T47D (cell line): ENCODE results near the gene SLC9A9.
A peak's percentile ranks its signal among the peaks of the same experiment; 100 is the strongest.

Experiments
- DNase-seq, 2 experiments: peaks; one replicate each; pipeline versions ENCODE4 v3.0.0 to v3.0.0-alpha.2; 2011 to 2012; ENCODE audit warnings: low read depth in 1 of 2, low spot score in 1 of 2
- JUND ChIP-seq: IDR thresholded peaks from 2 replicates; pipeline ENCODE4 v1.6.1; 2012; ENCODE audit warnings: low read depth
- in situ Hi-C: cut with HindIII; loops from 2 replicates; pipeline ENCODE4 v1.10.0; 2016; ENCODE audit warnings: low sequenced_read_pairs, low pct_unique_long_range_greater_than_20kb

Gene SLC9A9

DNA sequence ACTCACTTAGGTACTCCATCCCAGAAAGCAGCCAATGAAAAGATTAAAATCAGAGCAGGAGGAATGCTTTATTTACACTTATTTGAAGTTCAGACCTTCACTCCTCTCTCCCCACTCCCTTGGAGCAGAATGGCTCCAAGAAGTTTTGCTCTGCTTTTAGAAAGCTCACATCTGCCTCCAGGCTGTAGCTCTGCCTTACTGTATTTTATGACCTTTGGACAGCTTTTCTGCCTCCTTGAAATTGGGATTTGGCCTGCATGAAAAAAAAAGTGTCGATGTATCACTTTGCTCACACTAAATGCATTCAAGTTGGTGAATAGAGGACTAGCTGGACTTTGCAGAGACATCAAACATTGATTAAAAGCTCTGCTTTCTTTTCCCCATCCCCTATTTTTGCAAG lies 95.3 kb downstream of the SLC9A9 start:
- DNase-seq: no peak
- in situ Hi-C loops: no loop called here
- TF ChIP-seq JUND: no peak

DNA sequence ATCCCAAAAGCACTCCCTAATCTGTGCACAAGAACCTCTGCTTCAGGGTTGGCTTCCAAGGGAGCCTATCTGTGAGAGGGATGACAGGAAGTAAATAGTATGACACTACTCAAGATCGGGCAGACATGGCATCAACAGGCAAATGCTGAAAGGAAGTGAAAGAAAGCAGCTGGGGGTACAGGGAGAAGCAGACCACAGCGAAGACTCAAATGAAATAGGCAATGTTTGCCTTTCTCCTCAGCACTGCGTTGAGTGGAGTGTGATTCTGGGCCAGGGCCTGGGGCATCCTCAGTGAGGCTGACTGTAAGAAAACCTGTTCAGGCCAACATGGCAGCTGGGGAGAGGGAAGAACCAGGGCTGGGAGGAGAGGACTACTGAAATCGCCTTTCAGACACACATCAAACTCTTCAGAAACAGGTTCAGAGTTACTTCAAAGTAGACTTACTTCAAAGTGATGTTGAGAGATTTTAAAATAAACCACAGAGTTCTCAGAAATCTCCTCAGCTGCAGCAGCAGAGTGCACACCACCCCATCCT lies 96.6 kb downstream of the SLC9A9 start:
- no peak for TF ChIP-seq JUND
- in situ Hi-C loops: no loop called here
- DNase-seq: no peak

DNA sequence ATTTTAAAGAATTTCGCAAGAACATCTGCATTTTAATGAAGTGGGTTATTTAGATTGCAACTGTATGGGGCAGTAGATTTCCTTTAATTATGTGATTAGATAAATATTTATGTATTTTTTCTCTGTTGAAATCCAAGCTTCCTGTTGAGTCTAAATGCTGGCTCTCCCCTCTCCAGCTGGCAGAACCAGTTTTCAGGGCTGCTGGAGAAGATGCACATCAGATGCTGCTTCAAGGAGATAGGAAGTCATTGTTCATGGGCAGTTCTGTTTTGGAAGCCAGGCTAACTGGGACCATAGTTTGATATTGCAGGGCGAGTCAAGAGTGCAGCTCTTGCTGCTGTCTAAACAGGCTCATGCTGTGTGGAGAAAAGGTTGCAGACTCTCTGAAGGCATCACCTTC lies 97.4 kb downstream of the SLC9A9 start:
- in situ Hi-C loops: no loop called here
- peak in 1 of 2 experiments; percentile 15 for DNase-seq
- no peak for TF ChIP-seq JUND

DNA sequence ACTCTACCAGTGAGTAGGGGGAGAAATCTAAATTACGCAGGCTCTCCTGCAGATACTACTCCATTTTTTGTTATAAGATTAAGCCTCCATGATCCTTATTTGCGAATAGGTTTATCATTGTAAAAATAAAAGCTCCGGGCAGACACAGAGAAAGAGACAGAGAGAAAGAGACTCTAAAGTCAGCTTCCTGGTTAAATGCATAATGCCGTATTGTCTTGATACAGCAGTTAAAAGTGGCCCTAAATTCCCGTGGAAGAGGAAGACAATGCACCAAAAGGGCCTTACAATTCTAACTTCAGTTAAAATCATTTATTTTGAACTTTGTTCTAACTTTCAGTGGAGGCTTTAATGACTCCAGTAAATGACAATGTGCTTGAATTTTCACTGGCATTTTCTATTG lies 98.3 kb downstream of the SLC9A9 start:
- in situ Hi-C loops: no loop called here
- DNase-seq: no peak
- no peak for TF ChIP-seq JUND

DNA sequence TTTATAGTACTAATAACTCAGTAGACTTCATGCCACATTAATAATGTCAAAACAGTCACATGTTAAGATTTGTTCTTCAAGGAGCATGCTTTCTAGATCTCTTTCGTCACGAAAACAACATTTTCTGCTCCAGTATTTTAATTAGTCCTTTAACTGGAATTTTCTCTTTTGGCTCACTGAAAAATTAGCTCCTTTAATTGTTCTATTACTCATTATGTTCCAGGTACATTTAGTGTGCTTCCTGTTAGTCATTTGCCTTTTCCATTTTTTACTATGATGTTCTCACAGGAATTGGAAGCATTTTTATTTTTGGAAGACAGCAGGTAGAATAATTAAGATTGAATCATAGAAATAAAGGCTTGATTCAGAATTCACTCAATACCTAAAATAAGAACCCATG lies 111.2 kb downstream of the SLC9A9 start:
- no peak for TF ChIP-seq JUND
- no peak for DNase-seq
- in situ Hi-C loops: no loop called here

DNA sequence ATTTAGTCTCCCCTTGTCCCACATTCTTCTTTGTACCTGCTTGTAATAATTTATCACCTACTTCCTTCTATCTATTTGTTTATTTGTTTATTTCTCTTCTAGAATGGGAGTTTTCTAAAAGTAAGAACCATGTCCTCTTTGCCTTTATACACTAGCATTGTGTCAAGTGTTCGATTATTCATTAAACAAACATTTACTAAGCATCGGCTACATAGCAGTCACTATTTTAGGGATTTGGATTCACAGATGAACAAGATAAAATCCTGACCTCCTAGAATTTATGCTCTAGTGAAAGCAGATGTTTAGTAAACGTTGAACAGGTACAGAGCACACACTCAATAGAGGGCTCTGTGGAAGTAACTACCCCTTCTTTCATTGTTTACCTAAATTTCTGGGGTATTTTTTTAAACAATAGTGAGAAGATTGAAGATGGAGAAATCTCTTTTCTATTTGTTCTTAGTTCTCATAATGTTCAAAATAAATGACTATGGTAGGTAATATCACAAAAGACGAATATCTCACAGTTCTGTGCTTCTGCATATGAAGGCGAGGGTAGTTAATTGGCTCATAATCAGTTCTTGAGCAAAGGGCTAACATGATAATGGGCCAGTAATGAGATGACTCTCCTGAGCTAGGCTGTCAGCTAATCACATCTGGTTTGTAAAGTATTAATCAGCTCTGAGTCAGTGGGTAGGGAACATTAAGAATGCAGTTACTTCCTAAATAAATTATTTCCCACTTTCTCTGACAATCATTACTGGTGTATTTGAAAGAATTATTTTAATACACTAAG lies 111.9 kb downstream of the SLC9A9 start:
- DNase-seq: no peak
- TF ChIP-seq JUND: no peak
- in situ Hi-C loops: no loop called here

DNA sequence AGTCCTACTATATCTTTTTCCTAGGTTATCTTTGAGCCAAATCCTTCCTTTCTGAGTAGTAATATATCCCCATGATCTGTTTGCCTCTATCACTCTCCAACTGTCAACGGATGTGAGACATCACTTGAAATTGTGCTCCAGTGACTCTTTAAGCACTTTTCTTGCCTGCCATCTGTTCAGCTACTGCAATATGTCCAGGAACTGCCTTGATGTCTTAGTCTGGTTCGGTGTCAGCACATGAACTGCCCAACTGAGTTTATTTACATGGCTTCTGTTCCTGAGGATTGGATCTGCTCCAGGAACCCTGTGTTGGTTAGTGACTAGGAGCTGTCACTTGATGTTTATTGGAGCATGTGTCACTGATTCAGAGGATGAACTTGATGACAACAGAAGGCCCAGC lies 116.5 kb downstream of the SLC9A9 start:
- TF ChIP-seq JUND: no peak
- no peak for DNase-seq
- in situ Hi-C loops: no loop called here

DNA sequence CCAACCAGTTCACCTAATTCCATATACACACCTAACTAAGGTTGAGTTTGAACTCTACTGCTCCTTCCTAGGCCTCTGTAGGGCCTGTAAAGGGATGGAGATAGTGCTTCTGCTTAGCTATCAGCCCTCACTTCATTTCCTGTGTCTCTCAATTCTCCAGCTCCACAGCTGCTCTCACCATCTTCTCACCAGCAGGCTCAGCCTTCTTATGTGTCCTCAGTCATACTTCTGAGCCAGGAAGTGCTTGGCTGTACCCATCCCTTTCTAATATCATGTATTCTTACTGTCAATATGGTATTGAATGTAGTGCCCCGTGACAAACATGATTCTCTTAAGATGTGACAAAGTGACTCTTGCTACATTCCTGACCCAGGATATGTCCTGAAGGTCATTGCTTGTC lies 116.9 kb downstream of the SLC9A9 start:
- no peak for TF ChIP-seq JUND
- in situ Hi-C loops: no loop called here
- DNase-seq: no peak

DNA sequence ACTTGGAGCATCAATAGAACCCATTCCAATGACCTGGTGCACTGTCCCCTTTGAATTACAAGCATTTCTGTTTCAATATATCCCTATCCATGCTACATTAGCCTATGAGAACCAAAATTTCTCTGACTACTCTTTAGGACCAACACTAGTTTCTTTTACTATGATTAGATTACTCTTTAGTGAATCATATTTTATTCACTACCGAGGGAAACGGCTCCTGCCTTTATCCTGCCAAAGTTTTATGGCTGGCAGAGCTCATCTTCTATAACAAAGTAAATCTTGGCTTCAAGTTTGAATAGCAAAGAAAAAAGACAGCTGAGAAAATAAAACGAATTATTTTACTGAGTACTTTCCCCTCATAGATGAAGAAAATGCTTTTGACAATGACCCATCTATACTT lies 120.9 kb downstream of the SLC9A9 start:
- in situ Hi-C loops: no loop called here
- no peak for DNase-seq
- TF ChIP-seq JUND: no peak

DNA sequence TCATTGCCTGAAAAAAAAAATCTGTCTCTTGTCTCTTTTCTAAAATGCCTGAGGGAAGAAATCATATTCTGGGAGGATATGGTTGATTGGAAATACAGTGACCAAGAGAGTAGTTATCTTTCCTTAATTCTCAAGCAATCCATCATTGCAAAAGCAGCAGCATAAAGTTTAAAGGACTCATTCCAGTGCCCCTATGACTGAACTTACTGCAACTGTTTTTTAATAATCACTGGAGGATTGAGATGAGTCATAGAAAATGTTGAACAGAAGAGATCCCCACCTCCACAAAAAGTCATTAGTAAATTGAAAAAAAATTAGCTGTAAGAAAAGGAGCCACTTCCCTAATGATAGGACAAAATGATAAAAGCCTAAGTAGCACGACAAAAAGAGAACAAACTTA lies 121.5 kb downstream of the SLC9A9 start:
- DNase-seq: no peak
- no peak for TF ChIP-seq JUND
- in situ Hi-C loops: no loop called here

DNA sequence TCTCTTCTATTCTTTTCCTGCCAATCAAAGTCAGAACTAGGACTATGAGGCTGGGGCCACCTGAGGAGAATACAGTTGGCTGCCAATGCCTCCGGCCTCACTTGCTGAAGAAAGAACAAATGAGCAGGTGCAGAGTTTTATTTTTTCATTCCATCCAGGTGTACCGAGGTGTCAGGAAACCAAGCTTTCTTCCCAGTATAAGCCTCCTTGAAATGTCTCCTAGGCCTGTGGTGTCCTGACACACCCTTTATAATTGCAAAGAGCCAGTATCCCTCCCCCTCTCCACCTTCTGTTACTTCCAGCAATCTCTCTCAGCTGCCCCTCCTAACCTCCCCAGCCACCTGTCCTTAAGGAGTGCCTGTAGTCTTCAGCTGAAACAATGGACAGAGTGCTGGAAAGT lies 127.9 kb downstream of the SLC9A9 start:
- in situ Hi-C loops: no loop called here
- DNase-seq: no peak
- TF ChIP-seq JUND: no peak

DNA sequence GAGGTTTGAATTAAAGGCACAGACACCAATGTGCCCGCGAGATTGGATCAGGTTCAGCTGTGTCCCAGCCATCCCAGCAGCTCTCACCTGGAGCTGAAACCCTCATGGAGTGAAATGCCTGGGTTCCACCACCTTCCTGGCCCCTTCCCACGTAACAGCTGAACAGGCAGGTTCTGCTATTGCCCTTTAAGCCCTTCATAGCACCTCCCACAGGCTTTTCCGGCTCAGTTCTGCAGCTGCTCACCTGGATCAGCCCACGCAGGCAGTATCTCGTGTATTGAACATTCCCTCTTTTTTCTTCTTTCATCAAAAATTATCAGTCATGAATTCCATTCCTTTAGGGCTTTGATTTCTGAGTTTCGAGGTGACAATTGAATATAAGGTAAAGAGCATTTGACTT lies 129.8 kb downstream of the SLC9A9 start:
- DNase-seq: no peak
- no peak for TF ChIP-seq JUND
- in situ Hi-C loops: no loop called here

DNA sequence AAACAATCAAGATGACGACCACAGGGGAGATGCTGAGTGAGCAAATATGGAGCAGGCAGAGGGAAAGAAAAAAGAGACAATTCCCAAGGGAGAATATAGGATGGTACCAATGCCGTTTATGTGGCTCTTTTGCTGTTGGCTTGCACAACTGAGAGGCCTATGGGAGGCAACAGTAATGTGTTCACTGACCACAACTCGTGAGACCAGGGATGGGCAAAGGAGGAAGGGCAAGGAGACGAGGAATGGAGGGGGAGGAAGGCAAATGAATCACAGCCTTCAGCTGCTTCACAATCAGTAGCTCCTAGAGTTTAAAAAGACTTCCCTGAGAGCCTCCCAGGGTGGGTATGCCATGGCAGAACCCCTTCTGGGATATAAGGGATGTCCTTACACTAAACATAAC lies 131.5 kb downstream of the SLC9A9 start:
- TF ChIP-seq JUND: no peak
- in situ Hi-C loops: no loop called here
- DNase-seq: no peak

DNA sequence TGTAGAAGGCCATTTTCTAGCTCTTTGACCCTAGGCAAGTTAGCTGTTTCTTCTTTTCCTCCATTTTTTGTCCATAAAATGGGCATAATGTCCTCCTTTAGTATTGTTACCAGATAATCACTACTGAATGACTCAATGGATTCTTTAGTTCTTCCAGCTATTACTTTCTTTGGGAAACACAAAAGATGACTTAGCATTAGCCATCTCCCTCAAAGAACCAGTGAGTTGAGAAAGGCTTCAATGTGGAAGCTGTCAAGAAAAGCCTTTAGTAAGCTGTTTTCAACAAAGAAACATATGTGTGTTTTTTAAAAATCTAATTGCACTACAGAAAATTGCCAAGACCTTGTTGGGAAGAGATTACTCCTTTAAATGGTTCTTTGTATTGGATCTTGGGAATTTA lies 135.7 kb downstream of the SLC9A9 start:
- no peak for TF ChIP-seq JUND
- no peak for DNase-seq
- in situ Hi-C loops: no loop called here
